Glutamatergic neuron (in vitro differentiated cells): Measurements from ENCODE around the gene TMEM167B. TPM values are rescaled to one million over a fixed set of nuclear protein-coding genes. Genes with fewer than 3 reads are reported as not detected.

Experiments used
- DNase-seq: peaks from one replicate; pipeline ENCODE4 v3.0.0; 2022
- H3K27ac Mint-ChIP-seq: one replicate; pipeline ENCODE4 v1.8.0; 2020; ENCODE audit warnings: mild to moderate bottlenecking, mixed read lengths, inconsistent platforms; ENCODE audit not compliant: unreplicated experiment
- H3K27me3 Mint-ChIP-seq: one replicate; pipeline ENCODE4 v1.8.0; 2020; ENCODE audit warnings: mild to moderate bottlenecking, moderate library complexity, mixed read lengths, inconsistent platforms; ENCODE audit not compliant: unreplicated experiment
- H3K36me3 Mint-ChIP-seq: one replicate; pipeline ENCODE4 v1.8.0; 2020; ENCODE audit warnings: mild to moderate bottlenecking, mixed read lengths, inconsistent platforms; ENCODE audit not compliant: unreplicated experiment
- H3K4me1 Mint-ChIP-seq: one replicate; pipeline ENCODE4 v1.8.0; 2020; ENCODE audit warnings: mild to moderate bottlenecking, low read depth, mixed read lengths, inconsistent platforms; ENCODE audit not compliant: unreplicated experiment
- H3K4me3 Mint-ChIP-seq: one replicate; pipeline ENCODE4 v1.8.0; 2020; ENCODE audit warnings: mild to moderate bottlenecking, mixed read lengths, inconsistent platforms; ENCODE audit not compliant: unreplicated experiment
- H3K9me3 Mint-ChIP-seq: one replicate; pipeline ENCODE4 v1.8.0; 2020; ENCODE audit warnings: mild to moderate bottlenecking, moderate library complexity, mixed read lengths, inconsistent platforms; ENCODE audit not compliant: unreplicated experiment
- CTCF ChIP-seq: fragments of 200-600 bp; sonication (generic); IDR thresholded peaks from one replicate; pipeline ENCODE4 v1.5.0; 2021; ENCODE audit not compliant: partially characterized antibody, unreplicated experiment
- long read RNA-seq: library from polyadenylated mRNA; unstranded; transcript quantifications from one replicate; pipeline ENCODE4 v2.0.0, GENCODE V29; 2020; ENCODE audit not compliant: unreplicated experiment
- total RNA-seq: library from RNA; stranded (reverse); fragmentation: NEBNext Ultra II Directional; extraction: Animal tissue kit (Norgen Biotek cat#: 25700); gene quantifications from one replicate; pipeline ENCODE4 v1.2.1, GENCODE V29; 2021; ENCODE audit not compliant: unreplicated experiment

TMEM167B gene
- total RNA-seq = 30.8 TPM
- long read RNA-seq, transcript TMEM167B-201 (3 exons, 3,730 nt) = major isoform, 5 of 8 reads
- long read RNA-seq, partial matches to known transcripts = 0 of 8 reads
- long read RNA-seq, other reads (novel, unspliced or antisense) = 2 of 8 reads

- H3K9me3 Mint-ChIP-seq = no peaks in the 10 kb centered on the region
- peaks cover 16% of the 10 kb centered on the region for H3K4me1 Mint-ChIP-seq
- no peaks in the 10 kb centered on the region for H3K36me3 Mint-ChIP-seq
- no peak for TF ChIP-seq CTCF
- peak within 1 kb of the TSS; percentile 92 for H3K27ac Mint-ChIP-seq
- no peaks in the 10 kb centered on the region for H3K27me3 Mint-ChIP-seq
- peak; percentile 91 for DNase-seq
- H3K4me3 Mint-ChIP-seq = peak within 1 kb of the TSS; percentile 93
Observed at GRCh38 chr1:109090196-109091077, at the start of gene TMEM167B. TSS of gene TMEM167B (plus strand) at chr1:109090764. CDS start at chr1:109090873, 109 bp downstream.

- H3K4me3 Mint-ChIP-seq = peak overlapping the region; percentile 95
- peaks cover 6% of the 10 kb centered on the region for H3K9me3 Mint-ChIP-seq
- H3K27ac Mint-ChIP-seq = peak overlapping the region; percentile 98
- no peak for TF ChIP-seq CTCF
- DNase-seq = peak; percentile 61
- H3K36me3 Mint-ChIP-seq = no peaks in the 10 kb centered on the region
- H3K27me3 Mint-ChIP-seq = peaks cover 4% of the 10 kb centered on the region
- H3K4me1 Mint-ChIP-seq = peaks cover 2% of the 10 kb centered on the region
Observed at GRCh38 chr1:109040989-109041620, 49.5 kb upstream of the TMEM167B start.

GRCh38 chr1:109041621-109042468 is 48.7 kb upstream of the TMEM167B start, which contains the start of gene WDR47:
TSS of gene WDR47 (minus strand) at chr1:109042102. CDS start at chr1:109023512, 18,590 bp downstream.
- H3K4me3 Mint-ChIP-seq = peak within 1 kb of the TSS; percentile 95
- peaks cover 6% of the 10 kb centered on the region for H3K9me3 Mint-ChIP-seq
- peak within 1 kb of the TSS; percentile 98 for H3K27ac Mint-ChIP-seq
- no peaks in the 10 kb centered on the region for H3K36me3 Mint-ChIP-seq
- peak; percentile 95 for DNase-seq
- H3K27me3 Mint-ChIP-seq = peaks cover 4% of the 10 kb centered on the region
- peaks cover 2% of the 10 kb centered on the region for H3K4me1 Mint-ChIP-seq
- no peak for TF ChIP-seq CTCF

GRCh38 chr1:109045595-109045994 is 45.0 kb upstream of the TMEM167B start:
- TF ChIP-seq CTCF = no peak
- Mint-ChIP-seq H3K27me3 (peaks cover 4% of the 10 kb centered on the region), H3K9me3 (peaks cover 3% of the 10 kb centered on the region), H3K4me1 (peaks cover 2% of the 10 kb centered on the region), H3K27ac (no peak overlapping the region), H3K4me3 (no peak overlapping the region), H3K36me3 (no peaks in the 10 kb centered on the region)
- no peak for DNase-seq
